Psoas muscle (tissue), 8 donors: ENCODE data around the gene AVEN. TPM values are rescaled to one million over a fixed set of nuclear protein-coding genes. Genes with fewer than 3 reads are reported as not detected.

Experiments used
- ATAC-seq, 4 donors: fragments of 200-7000 bp; cut with Tn5 transposase; one replicate each; pipeline ENCODE4 v1.9.1; 2020; ENCODE audit warnings: moderate library complexity in 3 of 4, mild to moderate bottlenecking in 2 of 4
- DNase-seq, 2 donors: peaks; one replicate each; pipeline ENCODE4 v3.0.0-alpha.2; 2020
- H3K27ac ChIP-seq: fragments of 200-600 bp; one replicate; pipeline ENCODE4 v1.8.0; 2022
- H3K27me3 ChIP-seq, 3 donors: fragments of 200-600 bp in 1 of 3; one replicate each; pipeline versions ENCODE4 v1.6.1 to v1.8.0; 2013 to 2022; ENCODE audit warnings: low read length in 2 of 3, mild to moderate bottlenecking in 2 of 3, moderate library complexity in 1 of 3; ENCODE audit not compliant: insufficient read depth in 3 of 3
- H3K36me3 ChIP-seq, 2 donors: fragments of 200-600 bp in 1 of 2; one replicate each; pipeline versions ENCODE4 v1.6.1 to v1.8.0; 2013 to 2022; ENCODE audit warnings: low read depth in 1 of 2, mild to moderate bottlenecking in 1 of 2, moderate library complexity in 1 of 2; ENCODE audit not compliant: insufficient read depth in 1 of 2
- H3K4me1 ChIP-seq: fragments of 200-600 bp; one replicate; pipeline ENCODE4 v1.8.0; 2022
- H3K4me3 ChIP-seq: fragments of 200-600 bp; one replicate; pipeline ENCODE4 v1.8.0; 2022; ENCODE audit warnings: mild to moderate bottlenecking
- H3K9me3 ChIP-seq: fragments of 200-600 bp; one replicate; pipeline ENCODE4 v1.8.0; 2022
- CTCF ChIP-seq: fragments of 200-600 bp; IDR thresholded peaks from one replicate; pipeline ENCODE4 v1.8.0; 2022; ENCODE audit warnings: antibody characterized with exemption
- WGBS, 3 donors: extraction: QIAGEN DNeasy Blood & Tissue Kit; methylation state at CpG; one replicate each; pipeline versions ENCODE4 v1.1.6 to v1.1.7; 2013; 5-methylcytosine and 5-hydroxymethylcytosine counted together
- intact Hi-C, 2 donors: fragments of 100-400 bp; cut with DNase I; formaldehyde crosslinking; loops; one replicate each; pipeline versions ENCODE4 v1.11.0 to v1.14.2; 2022
- polyA plus RNA-seq, 3 donors: library from polyadenylated mRNA; stranded (reverse); fragments of 200-250 nt; gene quantifications; one replicate each; pipeline ENCODE4 v1.2.3, GENCODE V29; 2013
- total RNA-seq, 4 donors: library from RNA; stranded (reverse); fragmentation: NEBNext Ultra II Directional in 2 of 4; extraction: Animal tissue kit (Norgen Biotek cat#: 25700) in 2 of 4; gene quantifications; one replicate each; pipeline versions ENCODE4 v1.2.1 to v1.2.4, GENCODE V29; 2021 to 2023
- donor health status: healthy with polysubstance abuse.
- donor health status: DM: no; HTN: no; CAD: no; lungs with moderate emphysema.
- donor health status: Bipolar disorder and iron deficiency.
- donor health status: healthy.
- donor health status: DM: yes; HTN: yes; CAD: no.
- donor health status: DM: no; HTN: no; CAD: no.
- donor health status: DM: no; HTN: no; CAD: no.
- donor health status: DM: yes; HTN: yes; CAD: no.

AVEN gene
- total and polyA plus RNA-seq, 7 donors: 17.2 to 30.3 (median 22.3) TPM

GRCh38 chr15:34064438-34064837, 25.4 kb upstream of the AVEN start:
- H3K9me3 ChIP-seq: no peaks in the 10 kb centered on the region
- DNase-seq (no peak), ATAC-seq (no peak)
- H3K4me1 ChIP-seq: no peaks in the 10 kb centered on the region
- intact Hi-C loops: loop anchor here in 1 of 2 donors (5.0 kb wide), 1 partner anchor 38 kb away; the partner anchor contains the start of genes EMC7 and PGBD4
- 0% methylated on average over 1 of the region's 1 CpG for WGBS, 3 donors
- TF ChIP-seq CTCF: no peak
- H3K27ac ChIP-seq: no peak overlapping the region
- H3K36me3 ChIP-seq: no peaks in the 10 kb centered on the region
- no peak overlapping the region for H3K4me3 ChIP-seq
- no peaks in the 10 kb centered on the region for H3K27me3 ChIP-seq

GRCh38 chr15:34059946-34060345, 20.9 kb upstream of the AVEN start:
- intact Hi-C loops: loop anchor here in 1 of 2 donors (5.0 kb wide), 1 partner anchor 42 kb away; the partner anchor contains the start of genes EMC7 and PGBD4

GRCh38 chr15:34059476-34059875, 20.5 kb upstream of the AVEN start:
- Histone ChIP-seq H3K36me3 (no peaks in the 10 kb centered on the region), H3K27ac (no peak overlapping the region), H3K27me3 (no peaks in the 10 kb centered on the region), H3K4me3 (no peak overlapping the region), H3K9me3 (no peaks in the 10 kb centered on the region), H3K4me1 (no peaks in the 10 kb centered on the region)
- ATAC-seq (no peak), DNase-seq (no peak)
- 36 to 40% (median 39%) methylated on average over 2 of the region's 2 CpGs for WGBS, 3 donors
- intact Hi-C loops: no loop called here
- TF ChIP-seq CTCF: no peak

More at GRCh38 chr15:34059946-34060345, 20.9 kb upstream of the AVEN start:
- DNase-seq (no peak), ATAC-seq (no peak)
- H3K4me1 ChIP-seq: no peaks in the 10 kb centered on the region
- no peak overlapping the region for H3K4me3 ChIP-seq
- H3K9me3 ChIP-seq: no peaks in the 10 kb centered on the region
- no peak for TF ChIP-seq CTCF
- no peak overlapping the region for H3K27ac ChIP-seq
- 68 to 70% (median 70%) methylated on average over 3 of the region's 3 CpGs for WGBS, 3 donors
- no peaks in the 10 kb centered on the region for H3K27me3 ChIP-seq
- no peaks in the 10 kb centered on the region for H3K36me3 ChIP-seq

GRCh38 chr15:34056911-34057310, 17.9 kb upstream of the AVEN start:
- intact Hi-C loops: no loop called here
- H3K36me3 ChIP-seq: no peaks in the 10 kb centered on the region
- H3K4me3 ChIP-seq: no peak overlapping the region
- ATAC-seq: no peak
- no peaks in the 10 kb centered on the region for H3K27me3 ChIP-seq
- no peak for DNase-seq
- WGBS, 3 donors: 84 to 94% (median 86%) methylated on average over 5 of the region's 5 CpGs
- TF ChIP-seq CTCF: no peak
- H3K27ac ChIP-seq: no peak overlapping the region
- H3K4me1 ChIP-seq: no peaks in the 10 kb centered on the region
- H3K9me3 ChIP-seq: no peaks in the 10 kb centered on the region
